Measurements from ENCODE around the gene ARFRP1. TPM values are rescaled to one million over a fixed set of nuclear protein-coding genes. Genes with fewer than 3 reads are reported as not detected.
A peak's percentile ranks its signal among the peaks of the same experiment; 100 is the strongest.

Gene ARFRP1
- total and polyA plus RNA-seq, 2 of the 13 experiments (the other 11 are each of a cell fraction or from before 2014, with no cell fraction given), result 32.0 to 51.1 TPM

DNA sequence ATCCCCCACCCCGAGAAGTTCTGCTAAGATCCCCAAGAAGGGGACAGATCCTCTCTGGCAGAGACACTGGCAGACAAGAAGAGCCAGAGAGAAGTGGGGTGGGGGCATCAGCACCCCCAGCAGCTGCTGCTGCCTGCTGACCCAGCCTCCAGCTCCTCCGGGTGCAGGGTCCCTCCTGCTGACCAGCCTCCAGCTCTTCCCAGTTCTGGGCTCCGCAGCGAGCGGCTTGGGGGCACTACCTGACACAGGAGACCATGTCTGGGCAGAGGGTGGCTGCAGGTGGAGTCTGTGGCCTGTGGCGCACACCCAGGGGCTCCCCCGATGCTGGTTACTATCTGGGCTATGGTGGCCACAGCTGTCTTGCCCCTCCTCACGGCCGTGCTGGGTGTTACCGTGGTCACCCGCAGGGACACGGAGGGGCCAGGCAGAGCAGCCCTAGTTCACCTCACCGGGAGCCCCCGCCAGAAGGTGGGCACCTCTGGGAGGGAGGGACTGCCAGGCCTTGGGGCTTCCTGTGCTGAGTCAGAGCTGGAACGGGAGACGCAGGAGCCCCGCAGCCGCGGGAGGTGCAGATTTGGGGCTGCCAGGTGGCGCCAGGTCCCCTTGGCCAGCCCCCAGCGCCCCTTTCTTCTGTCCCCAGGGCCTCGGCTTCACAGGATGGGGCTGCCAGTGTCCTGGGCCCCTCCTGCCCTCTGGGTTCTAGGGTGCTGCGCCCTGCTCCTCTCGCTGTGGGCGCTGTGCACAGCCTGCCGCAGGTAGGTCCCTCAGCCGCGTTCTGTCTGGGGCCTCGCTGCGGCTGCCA, 29.3 kb upstream of the ARFRP1 start (continued):
- no peak for TF ChIP-seq RERE (CRISPR knock-in tag; IDR thresholded peaks at IDR 0.05; ENCODE audit: low read depth)
- no peak for TF ChIP-seq ZNF232 (CRISPR knock-in tag; IDR thresholded peaks at IDR 0.05; ENCODE audit: borderline replicate concordance)
- no peak for TF ChIP-seq BATF2 (CRISPR knock-in tag; IDR thresholded peaks at IDR 0.05)
- TF ChIP-seq KDM3A (CRISPR knock-in tag; IDR thresholded peaks at IDR 0.05; ENCODE audit: low read depth), result no peak
- no peak for TF ChIP-seq SMC3 (IDR thresholded peaks at IDR 0.05; ENCODE audit: low read length)
- TF ChIP-seq RARA (CRISPR knock-in tag; IDR thresholded peaks at IDR 0.05), result no peak
- TF ChIP-seq CENPT (CRISPR knock-in tag; IDR thresholded peaks at IDR 0.05; ENCODE audit: low read depth), result no peak
- TF ChIP-seq, protein P1, sequence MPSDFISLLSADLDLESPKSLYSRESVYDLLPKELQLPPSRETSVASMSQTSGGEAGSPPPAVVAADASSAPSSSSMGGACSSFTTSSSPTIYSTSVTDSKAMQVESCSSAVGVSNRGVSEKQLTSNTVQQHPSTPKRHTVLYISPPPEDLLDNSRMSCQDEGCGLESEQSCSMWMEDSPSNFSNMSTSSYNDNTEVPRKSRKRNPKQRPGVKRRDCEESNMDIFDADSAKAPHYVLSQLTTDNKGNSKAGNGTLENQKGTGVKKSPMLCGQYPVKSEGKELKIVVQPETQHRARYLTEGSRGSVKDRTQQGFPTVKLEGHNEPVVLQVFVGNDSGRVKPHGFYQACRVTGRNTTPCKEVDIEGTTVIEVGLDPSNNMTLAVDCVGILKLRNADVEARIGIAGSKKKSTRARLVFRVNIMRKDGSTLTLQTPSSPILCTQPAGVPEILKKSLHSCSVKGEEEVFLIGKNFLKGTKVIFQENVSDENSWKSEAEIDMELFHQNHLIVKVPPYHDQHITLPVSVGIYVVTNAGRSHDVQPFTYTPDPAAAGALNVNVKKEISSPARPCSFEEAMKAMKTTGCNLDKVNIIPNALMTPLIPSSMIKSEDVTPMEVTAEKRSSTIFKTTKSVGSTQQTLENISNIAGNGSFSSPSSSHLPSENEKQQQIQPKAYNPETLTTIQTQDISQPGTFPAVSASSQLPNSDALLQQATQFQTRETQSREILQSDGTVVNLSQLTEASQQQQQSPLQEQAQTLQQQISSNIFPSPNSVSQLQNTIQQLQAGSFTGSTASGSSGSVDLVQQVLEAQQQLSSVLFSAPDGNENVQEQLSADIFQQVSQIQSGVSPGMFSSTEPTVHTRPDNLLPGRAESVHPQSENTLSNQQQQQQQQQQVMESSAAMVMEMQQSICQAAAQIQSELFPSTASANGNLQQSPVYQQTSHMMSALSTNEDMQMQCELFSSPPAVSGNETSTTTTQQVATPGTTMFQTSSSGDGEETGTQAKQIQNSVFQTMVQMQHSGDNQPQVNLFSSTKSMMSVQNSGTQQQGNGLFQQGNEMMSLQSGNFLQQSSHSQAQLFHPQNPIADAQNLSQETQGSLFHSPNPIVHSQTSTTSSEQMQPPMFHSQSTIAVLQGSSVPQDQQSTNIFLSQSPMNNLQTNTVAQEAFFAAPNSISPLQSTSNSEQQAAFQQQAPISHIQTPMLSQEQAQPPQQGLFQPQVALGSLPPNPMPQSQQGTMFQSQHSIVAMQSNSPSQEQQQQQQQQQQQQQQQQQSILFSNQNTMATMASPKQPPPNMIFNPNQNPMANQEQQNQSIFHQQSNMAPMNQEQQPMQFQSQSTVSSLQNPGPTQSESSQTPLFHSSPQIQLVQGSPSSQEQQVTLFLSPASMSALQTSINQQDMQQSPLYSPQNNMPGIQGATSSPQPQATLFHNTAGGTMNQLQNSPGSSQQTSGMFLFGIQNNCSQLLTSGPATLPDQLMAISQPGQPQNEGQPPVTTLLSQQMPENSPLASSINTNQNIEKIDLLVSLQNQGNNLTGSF (CRISPR knock-in tag; IDR thresholded peaks at IDR 0.05), result no peak
- no peak; the same call in 1 of the 2 replicates for TF ChIP-seq SMAD1 (CRISPR knock-in tag; IDR thresholded peaks at IDR 0.05; ENCODE audit: borderline replicate concordance, low read depth)
- TF ChIP-seq HIC2 (CRISPR knock-in tag; IDR thresholded peaks at IDR 0.05; ENCODE audit: low read depth), result peak; percentile 6; the same call in 1 of the 2 replicates
- no peak for TF ChIP-seq RELA (CRISPR knock-in tag; IDR thresholded peaks at IDR 0.05)
- TF ChIP-seq TRIM24 (CRISPR knock-in tag; IDR thresholded peaks at IDR 0.05), result 0 out of 2 replicates have a peak, but pooled peaks have one; percentile 33
